ENCODE measurements around the gene CCT8L2.

DNA sequence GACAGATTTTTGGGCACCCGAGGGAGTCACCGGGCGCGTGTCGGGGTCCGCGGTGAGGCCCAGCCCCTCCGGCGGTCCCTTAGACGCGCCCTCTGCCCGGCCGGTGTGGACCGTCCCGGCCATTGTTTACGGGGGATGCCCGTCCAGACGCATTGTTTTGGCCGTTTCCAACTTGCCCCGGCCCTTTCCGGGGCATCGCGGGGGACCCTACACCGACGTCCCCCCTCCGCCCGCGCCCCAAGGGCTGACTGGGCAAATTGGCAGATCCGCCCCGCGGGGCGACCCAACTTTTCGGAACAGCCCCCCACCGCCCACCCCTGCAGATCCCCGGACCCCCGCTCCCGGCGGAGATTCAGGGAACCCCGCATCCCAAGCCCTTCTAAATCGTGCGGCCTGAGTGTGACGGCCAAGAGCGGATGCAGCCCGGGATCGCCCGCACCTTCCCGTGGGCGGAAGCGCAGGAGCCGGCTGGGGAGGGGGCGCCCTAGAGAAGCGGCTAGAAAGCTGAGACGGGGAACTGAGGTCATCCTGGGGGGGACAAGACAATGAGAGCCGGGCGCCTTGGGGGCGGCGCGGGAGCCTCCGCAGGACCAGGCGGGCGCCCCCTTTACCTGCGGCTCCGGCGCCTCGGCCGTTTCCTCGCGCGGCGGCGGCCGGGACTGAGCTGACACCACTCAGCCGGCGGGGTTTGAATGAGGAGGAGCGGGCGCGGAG is 17.1 kb upstream of the CCT8L2 start:
- TF ChIP-seq CTCF (conservative IDR thresholded peaks at IDR 0.05; ENCODE audit: low read depth in 2 of 2) (no peak), EZH2phosphoT487 (IDR thresholded peaks at IDR 0.05; ENCODE audit: unreplicated experiment) (no peak), ZNF331 (CRISPR knock-in tag; IDR thresholded peaks at IDR 0.05; ENCODE audit: low read depth) (no peak), POLR2AphosphoS5 (IDR thresholded peaks at IDR 0.05; ENCODE audit: low read depth) (no peak), JUNB (IDR thresholded peaks at IDR 0.05; ENCODE audit: unreplicated experiment) (no peak), REST (IDR thresholded peaks at IDR 0.05; ENCODE audit: unreplicated experiment) (no peak), CREB1 (CRISPR knock-in tag; IDR thresholded peaks at IDR 0.05; ENCODE audit: low read depth) (no peak), EZH2 (IDR thresholded peaks at IDR 0.05; ENCODE audit: low read depth, unreplicated experiment) (no peak), ETS1 (IDR thresholded peaks at IDR 0.05) (no peak), STAT1 (IDR thresholded peaks at IDR 0.05; ENCODE audit: unreplicated experiment) (no peak), NANOG (IDR thresholded peaks at IDR 0.05; ENCODE audit: borderline replicate concordance) (no peak), ZNF114 (CRISPR knock-in tag; IDR thresholded peaks at IDR 0.05) (no peak)
- TF ChIP-seq, protein P1, sequence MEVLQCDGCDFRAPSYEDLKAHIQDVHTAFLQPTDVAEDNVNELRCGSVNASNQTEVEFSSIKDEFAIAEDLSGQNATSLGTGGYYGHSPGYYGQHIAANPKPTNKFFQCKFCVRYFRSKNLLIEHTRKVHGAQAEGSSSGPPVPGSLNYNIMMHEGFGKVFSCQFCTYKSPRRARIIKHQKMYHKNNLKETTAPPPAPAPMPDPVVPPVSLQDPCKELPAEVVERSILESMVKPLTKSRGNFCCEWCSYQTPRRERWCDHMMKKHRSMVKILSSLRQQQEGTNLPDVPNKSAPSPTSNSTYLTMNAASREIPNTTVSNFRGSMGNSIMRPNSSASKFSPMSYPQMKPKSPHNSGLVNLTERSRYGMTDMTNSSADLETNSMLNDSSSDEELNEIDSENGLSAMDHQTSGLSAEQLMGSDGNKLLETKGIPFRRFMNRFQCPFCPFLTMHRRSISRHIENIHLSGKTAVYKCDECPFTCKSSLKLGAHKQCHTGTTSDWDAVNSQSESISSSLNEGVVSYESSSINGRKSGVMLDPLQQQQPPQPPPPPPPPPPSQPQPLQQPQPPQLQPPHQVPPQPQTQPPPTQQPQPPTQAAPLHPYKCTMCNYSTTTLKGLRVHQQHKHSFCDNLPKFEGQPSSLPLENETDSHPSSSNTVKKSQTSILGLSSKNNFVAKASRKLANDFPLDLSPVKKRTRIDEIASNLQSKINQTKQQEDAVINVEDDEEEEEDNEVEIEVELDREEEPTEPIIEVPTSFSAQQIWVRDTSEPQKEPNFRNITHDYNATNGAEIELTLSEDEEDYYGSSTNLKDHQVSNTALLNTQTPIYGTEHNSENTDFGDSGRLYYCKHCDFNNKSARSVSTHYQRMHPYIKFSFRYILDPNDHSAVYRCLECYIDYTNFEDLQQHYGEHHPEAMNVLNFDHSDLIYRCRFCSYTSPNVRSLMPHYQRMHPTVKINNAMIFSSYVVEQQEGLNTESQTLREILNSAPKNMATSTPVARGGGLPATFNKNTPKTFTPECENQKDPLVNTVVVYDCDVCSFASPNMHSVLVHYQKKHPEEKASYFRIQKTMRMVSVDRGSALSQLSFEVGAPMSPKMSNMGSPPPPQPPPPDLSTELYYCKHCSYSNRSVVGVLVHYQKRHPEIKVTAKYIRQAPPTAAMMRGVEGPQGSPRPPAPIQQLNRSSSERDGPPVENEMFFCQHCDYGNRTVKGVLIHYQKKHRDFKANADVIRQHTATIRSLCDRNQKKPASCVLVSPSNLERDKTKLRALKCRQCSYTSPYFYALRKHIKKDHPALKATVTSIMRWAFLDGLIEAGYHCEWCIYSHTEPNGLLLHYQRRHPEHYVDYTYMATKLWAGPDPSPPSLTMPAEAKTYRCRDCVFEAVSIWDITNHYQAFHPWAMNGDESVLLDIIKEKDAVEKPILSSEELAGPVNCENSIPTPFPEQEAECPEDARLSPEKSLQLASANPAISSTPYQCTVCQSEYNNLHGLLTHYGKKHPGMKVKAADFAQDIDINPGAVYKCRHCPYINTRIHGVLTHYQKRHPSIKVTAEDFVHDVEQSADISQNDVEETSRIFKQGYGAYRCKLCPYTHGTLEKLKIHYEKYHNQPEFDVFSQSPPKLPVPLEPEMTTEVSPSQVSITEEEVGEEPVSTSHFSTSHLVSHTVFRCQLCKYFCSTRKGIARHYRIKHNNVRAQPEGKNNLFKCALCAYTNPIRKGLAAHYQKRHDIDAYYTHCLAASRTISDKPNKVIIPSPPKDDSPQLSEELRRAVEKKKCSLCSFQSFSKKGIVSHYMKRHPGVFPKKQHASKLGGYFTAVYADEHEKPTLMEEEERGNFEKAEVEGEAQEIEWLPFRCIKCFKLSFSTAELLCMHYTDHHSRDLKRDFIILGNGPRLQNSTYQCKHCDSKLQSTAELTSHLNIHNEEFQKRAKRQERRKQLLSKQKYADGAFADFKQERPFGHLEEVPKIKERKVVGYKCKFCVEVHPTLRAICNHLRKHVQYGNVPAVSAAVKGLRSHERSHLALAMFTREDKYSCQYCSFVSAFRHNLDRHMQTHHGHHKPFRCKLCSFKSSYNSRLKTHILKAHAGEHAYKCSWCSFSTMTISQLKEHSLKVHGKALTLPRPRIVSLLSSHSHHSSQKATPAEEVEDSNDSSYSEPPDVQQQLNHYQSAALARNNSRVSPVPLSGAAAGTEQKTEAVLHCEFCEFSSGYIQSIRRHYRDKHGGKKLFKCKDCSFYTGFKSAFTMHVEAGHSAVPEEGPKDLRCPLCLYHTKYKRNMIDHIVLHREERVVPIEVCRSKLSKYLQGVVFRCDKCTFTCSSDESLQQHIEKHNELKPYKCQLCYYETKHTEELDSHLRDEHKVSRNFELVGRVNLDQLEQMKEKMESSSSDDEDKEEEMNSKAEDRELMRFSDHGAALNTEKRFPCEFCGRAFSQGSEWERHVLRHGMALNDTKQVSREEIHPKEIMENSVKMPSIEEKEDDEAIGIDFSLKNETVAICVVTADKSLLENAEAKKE (CRISPR knock-in tag; IDR thresholded peaks at IDR 0.05) = no peak
